SK-N-MC (cell line): ENCODE data around the gene IMMP2L.

Experiments used
- EZH2 ChIP-seq: fragments of 200-600 bp; sonication (generic); IDR thresholded peaks from one replicate; pipeline ENCODE4 v1.6.1; 2017; ENCODE audit warnings: antibody characterized with exemption
- FOXP2 ChIP-seq: optimal IDR thresholded peaks from 2 replicates; pipeline ENCODE3; 2011; ENCODE audit warnings: mild to moderate bottlenecking, moderate library complexity; ENCODE audit not compliant: insufficient read depth; ENCODE audit errors: extremely low read length, control extremely low read depth
- POLR2AphosphoS5 ChIP-seq: IDR thresholded peaks from 2 replicates; pipeline ENCODE4 v1.6.1; 2012; ENCODE audit warnings: mild to moderate bottlenecking, low read depth, low read length, borderline replicate concordance

GRCh38 chr7:111192614-111193413 is 369.5 kb downstream of the IMMP2L start:
- TF ChIP-seq POLR2AphosphoS5 (no peak), EZH2 (no peak), FOXP2 (no peak)
